Measurements from ENCODE around the gene ADARB2. TPM values are rescaled to one million over a fixed set of nuclear protein-coding genes. Genes with fewer than 3 reads are reported as not detected.

The ADARB2 gene
- total RNA-seq, 8 experiments from 2014 or later: 0.13 to 2.6 (median 1.5) TPM

- Histone ChIP-seq H3K27ac (peak overlapping the region in 1 of 2 donors; percentile 36), H3K4me1 (replicated peaks in 1 of 2) (peaks cover 42 to 47% of the 10 kb centered on the region in 2 donors), H3K4me3 (peak overlapping the region in 1 of 5 donors; percentile 15)
- peak in 5 of 8 experiments; percentile 46 to 64 (median 56) for ATAC-seq (replicated peaks in 6 of 8)
- WGBS, 10 experiments: 0 to 40% (median 9%) methylated on average over 1 to 9 of the region's 10 CpGs; no CpG with 5 or more reads in 1 of the 10 experiments
- in situ Hi-C loops (cut with MboI; ENCODE audit: low pct_unique_long_range_greater_than_20kb in 2 of 9, low sequenced_read_pairs in 9 of 9, unreplicated experiment in 9 of 9): no loop called here
Measured at GRCh38 chr10:1293636-1294435, 443.5 kb downstream of the ADARB2 start.

GRCh38 chr10:1293157-1293556 lies 444.2 kb downstream of the ADARB2 start:
- peak overlapping the region; percentile 2 to 36 for H3K27ac ChIP-seq
- in situ Hi-C loops (cut with MboI; ENCODE audit: low pct_unique_long_range_greater_than_20kb in 2 of 9, low sequenced_read_pairs in 9 of 9, unreplicated experiment in 9 of 9): no loop called here

GRCh38 chr10:1292611-1293031 lies 444.7 kb downstream of the ADARB2 start:
- WGBS, 10 experiments: 25 to 86% (median 60%) methylated on average over 3 to 8 of the region's 13 CpGs; no CpG with 5 or more reads in 5 of the 10 experiments
- in situ Hi-C loops (cut with MboI; ENCODE audit: low pct_unique_long_range_greater_than_20kb in 2 of 9, low sequenced_read_pairs in 9 of 9, unreplicated experiment in 9 of 9): no loop called here
- Histone ChIP-seq H3K4me1 (replicated peaks in 1 of 2) (peaks cover 42 to 52% of the 10 kb centered on the region in 2 donors), H3K4me3 (no peak overlapping the region), H3K27ac (peak overlapping the region; percentile 45 to 63)
- ATAC-seq (replicated peaks in 6 of 8): peak in 3 of 8 experiments; percentile 11 to 16 (median 13)

More at GRCh38 chr10:1293157-1293556, 444.2 kb downstream of the ADARB2 start:
- peak in 5 of 8 experiments; percentile 37 to 46 (median 41) for ATAC-seq (replicated peaks in 6 of 8)
- Histone ChIP-seq H3K4me3 (peak overlapping the region in 1 of 5 donors; percentile 15), H3K4me1 (replicated peaks in 1 of 2) (peaks cover 42 to 50% of the 10 kb centered on the region in 2 donors)
- 0 to 20% (median 0%) methylated on average over 1 to 2 of the region's 5 CpGs; no CpG with 5 or more reads in 3 of the 10 experiments for WGBS, 10 experiments

GRCh38 chr10:1291178-1292090 lies 445.9 kb downstream of the ADARB2 start:
- ATAC-seq (replicated peaks in 6 of 8): no peak
- Histone ChIP-seq H3K27ac (no peak overlapping the region), H3K4me1 (replicated peaks in 1 of 2) (peaks cover 42 to 56% of the 10 kb centered on the region in 2 donors), H3K4me3 (no peak overlapping the region)
- in situ Hi-C loops (cut with MboI; ENCODE audit: low pct_unique_long_range_greater_than_20kb in 2 of 9, low sequenced_read_pairs in 9 of 9, unreplicated experiment in 9 of 9): no loop called here
- WGBS, 10 experiments: 0 to 100% (median 85%) methylated on average over 1 to 15 of the region's 27 CpGs; no CpG with 5 or more reads in 3 of the 10 experiments

- peak in 3 of 8 experiments; percentile 11 to 52 (median 35) for ATAC-seq (replicated peaks in 6 of 8)
- H3K27ac ChIP-seq: no peak overlapping the region
- WGBS, 10 experiments: 0 to 90% (median 80%) methylated on average over 1 to 5 of the region's 8 CpGs; no CpG with 5 or more reads in 3 of the 10 experiments
- H3K4me1 ChIP-seq (replicated peaks in 1 of 2): peaks cover 40 to 50% of the 10 kb centered on the region in 2 donors
- in situ Hi-C loops (cut with MboI; ENCODE audit: low pct_unique_long_range_greater_than_20kb in 2 of 9, low sequenced_read_pairs in 9 of 9, unreplicated experiment in 9 of 9): no loop called here
- H3K4me3 ChIP-seq: no peak overlapping the region
Measured at GRCh38 chr10:1290071-1290471, 447.3 kb downstream of the ADARB2 start.

GRCh38 chr10:1289591-1289990 lies 447.7 kb downstream of the ADARB2 start:
- 4 to 80% (median 73%) methylated on average over 2 to 8 of the region's 16 CpGs; no CpG with 5 or more reads in 7 of the 10 experiments for WGBS, 10 experiments

GRCh38 chr10:1287971-1288401 lies 449.3 kb downstream of the ADARB2 start:
- H3K4me3 ChIP-seq: no peak overlapping the region
- H3K27ac ChIP-seq: peak overlapping the region; percentile 17 to 60
- peak in 5 of 8 experiments; percentile 64 to 82 (median 76) for ATAC-seq (replicated peaks in 6 of 8)
- peaks cover 21 to 32% of the 10 kb centered on the region in 2 donors for H3K4me1 ChIP-seq (replicated peaks in 1 of 2)
- in situ Hi-C loops (cut with MboI; ENCODE audit: low pct_unique_long_range_greater_than_20kb in 2 of 9, low sequenced_read_pairs in 9 of 9, unreplicated experiment in 9 of 9): no loop called here
- 0 to 55% (median 29%) methylated on average over 2 to 5 of the region's 6 CpGs; no CpG with 5 or more reads in 2 of the 10 experiments for WGBS, 10 experiments

More at GRCh38 chr10:1289591-1289990, 447.7 kb downstream of the ADARB2 start:
- no peak overlapping the region for H3K4me3 ChIP-seq
- in situ Hi-C loops (cut with MboI; ENCODE audit: low pct_unique_long_range_greater_than_20kb in 2 of 9, low sequenced_read_pairs in 9 of 9, unreplicated experiment in 9 of 9): no loop called here
- peak in 5 of 8 experiments; percentile 6 to 93 (median 69) for ATAC-seq (replicated peaks in 6 of 8)
- H3K4me1 ChIP-seq (replicated peaks in 1 of 2): peaks cover 35 to 46% of the 10 kb centered on the region in 2 donors
- H3K27ac ChIP-seq: no peak overlapping the region

- Histone ChIP-seq H3K27ac (peak overlapping the region in 1 of 2 donors; percentile 60), H3K4me3 (no peak overlapping the region), H3K4me1 (replicated peaks in 1 of 2) (peaks cover 19 to 30% of the 10 kb centered on the region in 2 donors)
- 22 to 78% (median 45%) methylated on average over 2 to 7 of the region's 7 CpGs; no CpG with 5 or more reads in 3 of the 10 experiments for whole genome bisulfite sequencing, 10 experiments
- in situ Hi-C loops (cut with MboI; ENCODE audit: low pct_unique_long_range_greater_than_20kb in 2 of 9, low sequenced_read_pairs in 9 of 9, unreplicated experiment in 9 of 9): no loop called here
- ATAC-seq (replicated peaks in 6 of 8): peak in 5 of 8 experiments; percentile 8 to 66 (median 25)
Measured at GRCh38 chr10:1287487-1287886, 449.8 kb downstream of the ADARB2 start.

GRCh38 chr10:1284076-1284475 lies 453.2 kb downstream of the ADARB2 start:
- 0 to 100% (median 91%) methylated on average over 1 to 7 of the region's 8 CpGs; no CpG with 5 or more reads in 5 of the 10 experiments for WGBS, 10 experiments
- in situ Hi-C loops (cut with MboI; ENCODE audit: low pct_unique_long_range_greater_than_20kb in 2 of 9, low sequenced_read_pairs in 9 of 9, unreplicated experiment in 9 of 9): no loop called here

GRCh38 chr10:1281405-1281782 lies 455.9 kb downstream of the ADARB2 start:
- in situ Hi-C loops (cut with MboI; ENCODE audit: low pct_unique_long_range_greater_than_20kb in 2 of 9, low sequenced_read_pairs in 9 of 9, unreplicated experiment in 9 of 9): no loop called here
- WGBS, 10 experiments: 14 to 100% (median 53%) methylated on average over 1 to 7 of the region's 9 CpGs; no CpG with 5 or more reads in 1 of the 10 experiments
- no peak overlapping the region for H3K27ac ChIP-seq
- no peak overlapping the region for H3K4me3 ChIP-seq
- H3K4me1 ChIP-seq (replicated peaks in 1 of 2): no peaks in the 10 kb centered on the region
- no peak for ATAC-seq (replicated peaks in 6 of 8)

More at GRCh38 chr10:1284076-1284475, 453.2 kb downstream of the ADARB2 start:
- ATAC-seq (replicated peaks in 6 of 8): no peak
- Histone ChIP-seq H3K4me3 (no peak overlapping the region), H3K27ac (no peak overlapping the region), H3K4me1 (replicated peaks in 1 of 2) (peaks cover 13 to 18% of the 10 kb centered on the region in 2 donors)

- H3K4me3 ChIP-seq: no peak overlapping the region
- no peak overlapping the region for H3K27ac ChIP-seq
- WGBS, 10 experiments: 8 to 94% (median 60%) methylated on average over 1 to 18 of the region's 19 CpGs
- in situ Hi-C loops (cut with MboI; ENCODE audit: low pct_unique_long_range_greater_than_20kb in 2 of 9, low sequenced_read_pairs in 9 of 9, unreplicated experiment in 9 of 9): no loop called here
- peak in 3 of 8 experiments; percentile 42 to 93 (median 93) for ATAC-seq (replicated peaks in 6 of 8)
- no peaks in the 10 kb centered on the region for H3K4me1 ChIP-seq (replicated peaks in 1 of 2)
Measured at GRCh38 chr10:1280466-1281404, 456.6 kb downstream of the ADARB2 start.
